Measurements from ENCODE around the gene L3MBTL4. TPM values are rescaled to one million over a fixed set of nuclear protein-coding genes. Genes with fewer than 3 reads are reported as not detected.

The L3MBTL4 gene
- total RNA-seq, 1 experiment from 2014 or later: 1.3 TPM

DNA sequence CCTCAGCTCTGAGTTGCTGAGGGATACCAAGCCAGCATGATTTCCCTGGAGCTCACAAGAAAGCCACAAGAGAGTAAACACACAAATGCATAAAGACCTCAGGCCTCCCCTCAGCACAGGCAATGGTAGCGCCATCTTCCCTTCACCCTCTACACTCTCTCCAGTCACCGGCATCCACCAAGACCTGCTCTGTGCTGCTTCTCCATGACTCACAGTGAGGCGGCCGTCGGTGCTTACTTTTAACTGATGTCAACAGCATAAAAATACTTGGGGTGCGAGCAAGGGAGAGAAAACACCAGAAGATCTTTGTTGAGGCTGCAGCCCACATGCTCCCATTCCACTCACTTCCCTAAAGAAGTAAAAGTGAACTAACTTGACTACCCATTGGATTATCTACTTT, 46.7 kb downstream of the L3MBTL4 start:
- no peak for DNase-seq (ENCODE audit: extremely low read depth, low read depth)

- no peak for DNase-seq (ENCODE audit: extremely low read depth, low read depth)
These were observed 47.5 kb downstream of the L3MBTL4 start for GRCh38 chr18:6367208-6367607.

- no peak for DNase-seq (ENCODE audit: extremely low read depth, low read depth)
These were observed 47.9 kb downstream of the L3MBTL4 start for GRCh38 chr18:6366776-6367175.

- DNase-seq (ENCODE audit: extremely low read depth, low read depth): no peak
These were observed 49.3 kb downstream of the L3MBTL4 start for GRCh38 chr18:6365385-6365784.

DNA sequence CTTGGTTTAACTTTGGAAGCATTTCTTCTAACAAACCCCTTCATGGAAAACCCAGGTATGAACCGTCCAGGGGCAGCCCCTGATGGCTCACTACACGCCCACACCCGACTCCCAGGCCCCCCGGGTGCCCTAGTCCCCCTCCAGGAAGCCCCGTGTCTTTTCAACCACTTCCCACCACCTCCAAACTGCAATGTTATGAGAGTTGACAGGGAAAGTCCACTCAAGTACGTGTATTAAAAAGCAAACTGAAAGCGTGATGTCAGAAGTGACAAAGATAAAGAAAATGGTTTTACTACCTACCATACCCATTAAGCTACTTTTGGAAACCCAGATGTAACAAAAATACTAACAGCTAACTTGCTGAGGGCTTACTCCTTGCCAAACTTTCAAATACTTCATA, 51.5 kb downstream of the L3MBTL4 start:
- no peak for DNase-seq (ENCODE audit: extremely low read depth, low read depth)

GRCh38 chr18:6362559-6363129, 52.1 kb downstream of the L3MBTL4 start:
- no peak for DNase-seq (ENCODE audit: extremely low read depth, low read depth)

DNA sequence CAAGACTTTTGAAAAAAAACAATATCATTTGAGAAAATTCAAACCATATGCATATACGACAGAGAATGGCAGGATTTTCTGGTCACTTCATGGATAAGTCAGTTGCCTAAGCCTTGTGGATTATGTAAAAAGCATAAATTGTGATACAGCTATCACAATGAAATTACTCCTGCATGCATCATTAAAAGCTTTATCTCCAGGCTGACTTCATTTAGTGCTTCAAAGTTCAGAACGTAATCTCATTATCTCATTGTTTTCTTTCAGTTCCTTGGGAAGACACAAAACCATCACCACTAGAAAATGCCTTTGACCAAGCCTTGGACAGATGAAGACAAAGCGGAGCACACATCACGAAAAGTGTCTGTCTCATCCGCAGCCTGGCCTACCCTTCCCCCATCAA, 57.0 kb downstream of the L3MBTL4 start:
- DNase-seq (ENCODE audit: extremely low read depth, low read depth): no peak

GRCh38 chr18:6355789-6356589, 58.7 kb downstream of the L3MBTL4 start:
- peak; percentile 1 for DNase-seq (ENCODE audit: extremely low read depth, low read depth)

- DNase-seq (ENCODE audit: extremely low read depth, low read depth): no peak
These were observed 62.4 kb downstream of the L3MBTL4 start for GRCh38 chr18:6352275-6352674.

DNA sequence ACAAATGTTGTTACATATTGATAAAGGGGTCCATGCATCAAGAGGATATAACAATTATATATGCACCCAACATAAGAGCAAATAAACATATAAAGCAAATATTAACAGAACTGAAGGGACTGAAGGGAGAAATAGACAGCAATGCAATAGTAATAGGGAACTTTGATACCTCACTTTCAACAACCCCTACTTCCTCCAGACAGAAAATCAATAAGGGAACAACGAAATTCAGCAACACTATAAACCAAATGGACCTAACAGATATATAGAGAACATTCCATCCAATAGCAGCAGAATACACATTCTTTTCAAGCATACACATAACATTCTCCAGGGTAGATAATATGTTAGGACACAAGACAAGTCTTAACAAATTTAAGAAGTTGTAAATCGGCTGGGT, 71.7 kb downstream of the L3MBTL4 start:
- DNase-seq (ENCODE audit: extremely low read depth, low read depth): no peak

- no peak for DNase-seq (ENCODE audit: extremely low read depth, low read depth)
These were observed 73.0 kb downstream of the L3MBTL4 start for GRCh38 chr18:6341709-6342108.

DNA sequence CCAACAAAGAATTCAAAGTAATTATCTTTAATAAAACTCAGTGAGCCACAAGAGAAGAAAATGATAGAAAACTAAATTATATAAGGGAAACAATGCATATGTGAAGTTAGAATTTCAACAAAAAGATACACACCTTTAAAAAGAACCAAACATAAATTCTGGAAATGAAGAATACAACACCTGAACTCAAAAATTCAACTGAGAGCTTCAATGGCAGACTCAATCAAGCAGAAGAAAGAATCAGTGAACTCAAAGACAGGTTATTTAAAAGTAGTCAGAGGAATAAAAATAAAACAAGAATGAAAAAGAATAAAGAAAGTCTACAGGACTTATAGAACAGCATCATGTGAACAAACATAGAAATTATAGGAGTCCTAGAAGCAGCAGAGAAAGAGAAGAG, 73.4 kb downstream of the L3MBTL4 start:
- no peak for DNase-seq (ENCODE audit: extremely low read depth, low read depth)

- no peak for DNase-seq (ENCODE audit: extremely low read depth, low read depth)
These were observed 74.6 kb downstream of the L3MBTL4 start for GRCh38 chr18:6340121-6340520.

- no peak for DNase-seq (ENCODE audit: extremely low read depth, low read depth)
These were observed 78.5 kb downstream of the L3MBTL4 start for GRCh38 chr18:6336239-6336638.

- no peak for DNase-seq (ENCODE audit: extremely low read depth, low read depth)
These were observed 80.7 kb downstream of the L3MBTL4 start for GRCh38 chr18:6333981-6334380.

DNA sequence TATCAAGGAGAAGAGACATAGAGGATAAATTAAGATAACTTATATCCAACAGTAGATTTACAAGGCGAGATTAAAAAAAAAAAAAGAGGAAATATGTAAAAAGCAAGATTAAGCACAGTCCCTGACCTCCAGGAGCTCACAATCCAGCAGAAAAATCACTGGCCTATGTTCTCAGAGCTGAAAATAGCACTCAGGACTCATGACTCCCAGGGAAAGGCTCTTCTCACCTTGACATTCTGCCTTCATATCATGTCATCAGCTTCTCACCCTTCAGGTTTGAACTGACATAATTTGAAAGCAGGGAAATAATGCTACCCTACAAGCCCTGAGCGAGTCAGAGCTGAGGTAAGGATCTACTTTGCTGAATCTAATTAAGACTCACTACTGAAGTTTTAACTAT, 82.8 kb downstream of the L3MBTL4 start:
- DNase-seq (ENCODE audit: extremely low read depth, low read depth): no peak

- no peak for DNase-seq (ENCODE audit: extremely low read depth, low read depth)
These were observed 83.9 kb downstream of the L3MBTL4 start for GRCh38 chr18:6330786-6331185.

DNA sequence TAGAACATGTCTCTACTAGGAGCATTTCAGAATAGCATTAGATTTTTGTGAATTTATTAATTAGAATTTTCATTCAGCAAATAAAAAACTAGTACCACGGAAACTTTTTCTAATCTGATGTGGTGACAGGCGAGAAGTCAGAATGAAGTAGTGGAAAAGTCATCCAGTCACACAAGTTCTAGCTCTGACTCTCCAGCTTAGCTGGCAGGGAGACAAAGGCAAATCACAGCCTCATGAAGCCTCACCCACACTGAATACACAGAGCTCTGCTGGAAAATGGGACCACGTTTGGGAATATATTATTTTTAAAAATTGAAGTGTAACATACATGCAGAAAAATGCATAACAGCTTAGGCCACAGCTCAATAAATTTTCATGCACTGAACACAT, 86.1 kb downstream of the L3MBTL4 start:
- no peak for DNase-seq (ENCODE audit: extremely low read depth, low read depth)

- no peak for DNase-seq (ENCODE audit: extremely low read depth, low read depth)
These were observed 86.7 kb downstream of the L3MBTL4 start for GRCh38 chr18:6327895-6328620.

DNA sequence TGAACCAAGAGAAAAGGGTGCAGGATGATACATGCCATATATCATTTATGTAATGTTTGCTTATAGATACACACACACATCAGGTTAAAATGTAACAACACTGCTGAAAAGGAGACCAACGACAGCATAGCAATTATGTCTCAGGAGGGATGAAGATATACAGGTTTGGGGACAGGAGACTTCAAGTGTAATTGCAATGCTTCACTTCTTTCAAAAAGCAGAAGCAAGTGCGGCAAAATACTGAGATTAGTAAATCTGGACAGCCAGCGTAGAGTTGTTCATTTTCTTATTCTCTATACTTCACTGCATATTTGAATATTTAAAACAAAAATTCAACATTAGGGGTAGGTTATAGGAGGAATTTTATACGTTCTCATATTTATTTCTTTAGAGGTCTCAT, 87.2 kb downstream of the L3MBTL4 start:
- no peak for DNase-seq (ENCODE audit: extremely low read depth, low read depth)

DNA sequence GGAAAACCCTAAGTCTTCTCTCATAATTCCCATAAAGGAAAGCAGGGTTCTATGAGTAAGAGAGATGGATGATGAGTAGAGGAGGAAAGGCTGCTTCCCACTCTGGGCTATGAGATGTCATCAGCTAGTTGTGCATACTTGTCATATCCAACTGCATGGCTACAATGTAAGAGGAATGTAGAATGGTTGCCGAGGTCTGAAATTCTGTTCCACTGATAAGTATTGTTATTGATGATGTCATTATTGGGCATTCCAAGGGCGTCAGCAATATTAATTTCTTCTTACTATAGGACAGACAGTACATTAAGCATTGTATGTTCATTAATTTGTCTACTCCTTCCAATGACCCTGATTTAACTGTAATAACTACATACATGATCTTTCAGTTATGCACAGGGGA, 88.1 kb downstream of the L3MBTL4 start:
- DNase-seq (ENCODE audit: extremely low read depth, low read depth): no peak

- DNase-seq (ENCODE audit: extremely low read depth, low read depth): no peak
These were observed 91.3 kb downstream of the L3MBTL4 start for GRCh38 chr18:6323319-6323889.
